Activated CD8-positive, alpha-beta T cell treated with anti-CD3 and anti-CD28 coated beads for 36 hours (primary cell): ENCODE measurements around the gene RRBP1. TPM values are rescaled to one million over a fixed set of nuclear protein-coding genes. Genes with fewer than 3 reads are reported as not detected.

Source experiments
- ATAC-seq: fragments of 200-7000 bp; cut with Tn5 transposase; one replicate; pipeline ENCODE4 v1.10.0; 2021; ENCODE audit warnings: mild to moderate bottlenecking, moderate library complexity
- CTCF ChIA-PET: fragments of 350-600 bp; sonication (Branson Sonifier 250); formaldehyde crosslinking; loops from one replicate; lab custom pipeline; 2021; ENCODE audit warnings: antibody characterized with exemption; lab: Charles Lee
- POLR2A ChIA-PET: fragments of 350-600 bp; sonication (Branson Sonifier 250); formaldehyde crosslinking; loops from one replicate; lab custom pipeline; 2021; ENCODE audit warnings: antibody characterized with exemption; lab: Charles Lee
- DNase-seq: peaks from one replicate; pipeline ENCODE4 v3.0.0-alpha.2; 2020
- H3K27ac Mint-ChIP-seq: one replicate; pipeline ENCODE4 v1.8.0; 2021; ENCODE audit warnings: mild to moderate bottlenecking, mixed read lengths
- H3K27me3 Mint-ChIP-seq: one replicate; pipeline ENCODE4 v1.8.0; 2021; ENCODE audit warnings: mixed read lengths
- H3K36me3 Mint-ChIP-seq: one replicate; pipeline ENCODE4 v1.8.0; 2021; ENCODE audit warnings: low read depth, mixed read lengths
- H3K4me1 Mint-ChIP-seq: one replicate; pipeline ENCODE4 v1.8.0; 2021; ENCODE audit warnings: low read depth, mixed read lengths
- H3K4me3 Mint-ChIP-seq: one replicate; pipeline ENCODE4 v1.8.0; 2021; ENCODE audit warnings: mild to moderate bottlenecking, moderate library complexity, mixed read lengths
- H3K9me3 Mint-ChIP-seq: one replicate; pipeline ENCODE4 v1.8.0; 2021; ENCODE audit warnings: mixed read lengths
- CTCF ChIP-seq: fragments of 200-600 bp; IDR thresholded peaks from one replicate; pipeline ENCODE4 v1.8.0; 2022; ENCODE audit warnings: antibody characterized with exemption, mild to moderate bottlenecking
- intact Hi-C: fragments of 100-400 bp; cut with micrococcal nuclease; formaldehyde crosslinking; loops from one replicate; pipeline ENCODE4 v1.10.0; 2022
- total RNA-seq, 2 experiments: library from RNA; stranded (reverse); gene quantifications; one replicate each; pipeline ENCODE4 v1.2.3, GENCODE V29; 2021

The RRBP1 gene
- total RNA-seq, 2 experiments from 2014 or later: 35.2 to 35.9 TPM

- POLR2A ChIA-PET: no interaction called here
- peaks cover 43% of the 10 kb centered on the region for H3K27me3 Mint-ChIP-seq
Observed at GRCh38 chr20:17690144-17690543, 8.1 kb upstream of the RRBP1 start.

GRCh38 chr20:17688965-17689364 is 6.9 kb upstream of the RRBP1 start:
- no peak overlapping the region for H3K4me3 Mint-ChIP-seq
- H3K27me3 Mint-ChIP-seq: peaks cover 48% of the 10 kb centered on the region
- no peak for TF ChIP-seq CTCF
- POLR2A ChIA-PET: interaction anchor here (0.6 kb wide), 1 partner anchor 130 kb away, joined by 3 read pairs; no protein-coding TSS in a partner anchor
- H3K4me1 Mint-ChIP-seq: no peaks in the 10 kb centered on the region
- no peak for ATAC-seq
- CTCF ChIA-PET: no interaction called here
- no peaks in the 10 kb centered on the region for H3K36me3 Mint-ChIP-seq
- intact Hi-C loops: loop anchor here (10.0 kb wide), 1 partner anchor 306 kb away; no protein-coding TSS in a partner anchor
- H3K9me3 Mint-ChIP-seq: peaks cover 3% of the 10 kb centered on the region
- H3K27ac Mint-ChIP-seq: no peak overlapping the region
- no peak for DNase-seq

More at GRCh38 chr20:17690144-17690543, 8.1 kb upstream of the RRBP1 start:
- peaks cover 3% of the 10 kb centered on the region for H3K9me3 Mint-ChIP-seq
- H3K36me3 Mint-ChIP-seq: no peaks in the 10 kb centered on the region
- no peak for DNase-seq
- TF ChIP-seq CTCF: no peak
- CTCF ChIA-PET: interaction anchor here (2.6 kb wide), 1 partner anchor 8 kb away, joined by 30 read pairs; the partner anchor contains the start of gene RRBP1
- no peak for ATAC-seq
- intact Hi-C loops: no loop called here
- H3K4me1 Mint-ChIP-seq: no peaks in the 10 kb centered on the region
- H3K27ac Mint-ChIP-seq: no peak overlapping the region
- H3K4me3 Mint-ChIP-seq: no peak overlapping the region

- CTCF ChIA-PET: no interaction called here
Observed at GRCh38 chr20:17687800-17688199, 5.8 kb upstream of the RRBP1 start.

GRCh38 chr20:17685168-17685567 is 3.1 kb upstream of the RRBP1 start:
- Mint-ChIP-seq H3K4me1 (peaks cover 9% of the 10 kb centered on the region), H3K36me3 (no peaks in the 10 kb centered on the region), H3K27ac (no peak overlapping the region), H3K27me3 (peaks cover 39% of the 10 kb centered on the region), H3K4me3 (no peak overlapping the region), H3K9me3 (no peaks in the 10 kb centered on the region)
- no peak for TF ChIP-seq CTCF
- intact Hi-C loops: loop anchor here (10.0 kb wide), 1 partner anchor 310 kb away; no protein-coding TSS in a partner anchor
- ChIA-PET CTCF (no interaction called here), POLR2A (no interaction called here)
- DNase-seq: no peak
- no peak for ATAC-seq

More at GRCh38 chr20:17687800-17688199, 5.8 kb upstream of the RRBP1 start:
- POLR2A ChIA-PET: interaction anchor here (0.8 kb wide), 1 partner anchor 23 kb away, joined by 3 read pairs; no protein-coding TSS in a partner anchor
- TF ChIP-seq CTCF: no peak
- intact Hi-C loops: loop anchor here (10.0 kb wide), 1 partner anchor 307 kb away; no protein-coding TSS in a partner anchor
- Mint-ChIP-seq H3K36me3 (no peaks in the 10 kb centered on the region), H3K27me3 (peaks cover 50% of the 10 kb centered on the region), H3K9me3 (peaks cover 3% of the 10 kb centered on the region), H3K4me1 (peaks cover 4% of the 10 kb centered on the region), H3K27ac (no peak overlapping the region), H3K4me3 (no peak overlapping the region)
- DNase-seq (no peak), ATAC-seq (no peak)

GRCh38 chr20:17684077-17684888 is 2.2 kb upstream of the RRBP1 start:
- H3K4me3 Mint-ChIP-seq: no peak overlapping the region
- DNase-seq: no peak
- no peak overlapping the region for H3K27ac Mint-ChIP-seq
- peaks cover 17% of the 10 kb centered on the region for H3K4me1 Mint-ChIP-seq
- H3K36me3 Mint-ChIP-seq: peaks cover 4% of the 10 kb centered on the region
- intact Hi-C loops: loop anchor here (5.0 to 10.0 kb wide), 2 partner anchors 213 to 311 kb away; no protein-coding TSS in a partner anchor
- no peak for ATAC-seq
- no peaks in the 10 kb centered on the region for H3K9me3 Mint-ChIP-seq
- CTCF ChIA-PET: interaction anchor here (2.5 to 6.4 kb wide), 3 partner anchors 13 to 213 kb away, joined by 11 to 49 read pairs (median 24); no protein-coding TSS in a partner anchor
- peaks cover 37% of the 10 kb centered on the region for H3K27me3 Mint-ChIP-seq
- no peak for TF ChIP-seq CTCF
- POLR2A ChIA-PET: no interaction called here
